H1 (cell line): ENCODE measurements around the gene STK11IP.

Source experiments
- JUND ChIP-seq: IDR thresholded peaks from 2 replicates; pipeline ENCODE4 v1.6.1; 2011; ENCODE audit warnings: mild to moderate bottlenecking, improper control_type of control experiment, low read length
- POLR2A ChIP-seq, 2 experiments: IDR thresholded peaks; 1 replicate in 1 of 2; 2 replicates in 1 of 2; pipeline ENCODE4 v1.6.1; 2011; ENCODE audit warnings: low read depth in 2 of 2, low read length in 2 of 2, mild to moderate bottlenecking in 2 of 2; ENCODE audit errors: control extremely low read depth in 1 of 2
- SIX5 ChIP-seq: IDR thresholded peaks from 2 replicates; pipeline ENCODE4 v1.6.1; 2011; ENCODE audit warnings: mild to moderate bottlenecking, low read depth, low read length
- SP1 ChIP-seq: IDR thresholded peaks from 2 replicates; pipeline ENCODE4 v1.6.1; 2011; ENCODE audit warnings: low read depth, low read length
- TAF7 ChIP-seq: optimal IDR thresholded peaks from 2 replicates; pipeline ENCODE3; 2011; ENCODE audit warnings: low read depth, mild to moderate bottlenecking, inconsistent platforms, low read length, moderate library complexity, borderline replicate concordance
- TEAD4 ChIP-seq: IDR thresholded peaks from 2 replicates; pipeline ENCODE4 v1.6.1; 2012; ENCODE audit warnings: low read depth, low read length, inconsistent platforms, mixed read lengths

DNA sequence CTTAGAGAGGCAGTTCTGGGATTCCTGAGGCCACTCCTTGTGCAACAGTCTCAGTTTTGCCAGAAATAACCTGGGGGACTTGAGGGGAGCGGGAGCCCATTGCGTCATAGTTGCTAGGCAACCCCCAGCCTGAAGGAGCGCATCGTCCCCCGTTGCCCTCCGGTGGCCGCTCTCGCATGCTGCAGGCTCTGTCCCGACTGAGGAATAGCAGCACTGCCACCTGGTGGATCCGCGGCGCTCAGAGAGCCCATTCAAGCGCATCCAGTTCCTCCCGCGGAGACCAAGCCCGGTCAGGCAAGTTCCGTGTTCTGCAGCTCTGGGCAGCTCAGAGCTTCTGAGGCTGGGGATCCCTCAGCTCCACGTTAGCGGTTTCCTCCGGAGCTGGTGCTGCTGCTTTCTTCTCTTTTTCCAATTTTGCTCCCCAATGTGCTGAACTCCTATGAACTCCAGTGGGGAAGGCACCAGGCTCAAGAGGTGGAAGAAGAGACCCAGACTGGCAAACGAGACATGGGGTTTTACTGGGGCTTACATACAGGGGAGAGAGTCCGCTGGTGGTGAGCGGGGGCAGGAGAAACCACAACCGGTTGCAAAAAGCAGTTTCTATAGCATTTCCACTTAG, 44.9 kb downstream of the STK11IP start:
- TF ChIP-seq SIX5 = no peak
- TF ChIP-seq TAF7 = peak; percentile 55
- peak; percentile 81 for TF ChIP-seq JUND
- TF ChIP-seq POLR2A (IDR thresholded peaks at IDR 0.05; ENCODE audit: control extremely low read depth in 1 of 2, low read depth in 2 of 2, low read length in 2 of 2) = 0 out of 3 replicates have a peak, but pooled peaks of 1 of the 2 experiments have one; percentile 17
- peak; percentile 69 for TF ChIP-seq TEAD4
- no peak for TF ChIP-seq SP1
